OCI-LY3 (cell line): ENCODE results near the gene HPS1.

ENCODE experiments used
- H2AFZ ChIP-seq: fragments of 200-600, 300-600 bp; shearing (Covaris generic); 2 replicates; pipeline ENCODE4 v1.6.0; 2014; ENCODE audit warnings: antibody characterized with exemption, low read depth, low read length
- H3K27ac ChIP-seq: fragments of 200-600, 300-600 bp; sonication (generic); 2 replicates; pipeline ENCODE4 v1.5.1; 2014; ENCODE audit warnings: mild to moderate bottlenecking, low read length, moderate library complexity, mixed read lengths
- H3K27me3 ChIP-seq: fragments of 200-600, 300-600 bp; sonication (generic); 2 replicates; pipeline ENCODE4 v1.6.1; 2014; ENCODE audit warnings: low read depth, low read length, mixed read lengths
- H3K36me3 ChIP-seq: fragments of 200-600, 300-600 bp; sonication (generic); replicated peaks from 2 replicates; pipeline ENCODE3; 2014; ENCODE audit warnings: low read depth, low read length, mixed read lengths
- H3K4me1 ChIP-seq: fragments of 300-600, 200-600 bp; sonication (generic); 2 replicates; pipeline ENCODE4 v1.6.1; 2014; ENCODE audit warnings: low read length, mixed read lengths
- H3K4me2 ChIP-seq: fragments of 200-600, 300-600 bp; sonication (generic); 2 replicates; pipeline ENCODE4 v1.6.1; 2014; ENCODE audit warnings: low read length, mixed read lengths
- H3K4me3 ChIP-seq: fragments of 300-600, 200-600 bp; sonication (generic); 2 replicates; pipeline ENCODE4 v1.5.1; 2014; ENCODE audit warnings: antibody characterized with exemption, mild to moderate bottlenecking, low read length, moderate library complexity
- H3K79me2 ChIP-seq: fragments of 300-600, 200-600 bp; shearing (Covaris generic); 2 replicates; pipeline ENCODE4 v1.6.1; 2014; ENCODE audit warnings: mild to moderate bottlenecking, low read length, mixed read lengths
- H3K9ac ChIP-seq: fragments of 300-600, 200-600 bp; shearing (Covaris generic); 2 replicates; pipeline ENCODE4 v1.6.0; 2014; ENCODE audit warnings: mild to moderate bottlenecking, low read length, moderate library complexity
- H3K9me3 ChIP-seq: fragments of 200-600, 300-600 bp; shearing (Covaris generic); 2 replicates; pipeline ENCODE4 v1.6.1; 2014; ENCODE audit warnings: low read length, mixed read lengths; ENCODE audit not compliant: insufficient read depth
- H4K20me1 ChIP-seq: fragments of 200-600, 300-600 bp; sonication (generic); 2 replicates; pipeline ENCODE4 v1.6.1; 2016; ENCODE audit warnings: low read length, mixed read lengths; ENCODE audit not compliant: insufficient read depth
- EZH2phosphoT487 ChIP-seq: fragments of 200-600 bp; shearing (Covaris generic); IDR thresholded peaks from 2 replicates; pipeline ENCODE4 v1.6.1; 2018; ENCODE audit warnings: antibody characterized with exemption, mixed run types, low read depth
- TF ChIP-seq, protein P1 (sequence below): fragments of 200-600, 300-600 bp; sonication (generic); IDR thresholded peaks from 2 replicates; pipeline ENCODE4 v1.5.1; 2014; ENCODE audit warnings: antibody characterized with exemption, low read length, low read depth

HPS1 gene

DNA sequence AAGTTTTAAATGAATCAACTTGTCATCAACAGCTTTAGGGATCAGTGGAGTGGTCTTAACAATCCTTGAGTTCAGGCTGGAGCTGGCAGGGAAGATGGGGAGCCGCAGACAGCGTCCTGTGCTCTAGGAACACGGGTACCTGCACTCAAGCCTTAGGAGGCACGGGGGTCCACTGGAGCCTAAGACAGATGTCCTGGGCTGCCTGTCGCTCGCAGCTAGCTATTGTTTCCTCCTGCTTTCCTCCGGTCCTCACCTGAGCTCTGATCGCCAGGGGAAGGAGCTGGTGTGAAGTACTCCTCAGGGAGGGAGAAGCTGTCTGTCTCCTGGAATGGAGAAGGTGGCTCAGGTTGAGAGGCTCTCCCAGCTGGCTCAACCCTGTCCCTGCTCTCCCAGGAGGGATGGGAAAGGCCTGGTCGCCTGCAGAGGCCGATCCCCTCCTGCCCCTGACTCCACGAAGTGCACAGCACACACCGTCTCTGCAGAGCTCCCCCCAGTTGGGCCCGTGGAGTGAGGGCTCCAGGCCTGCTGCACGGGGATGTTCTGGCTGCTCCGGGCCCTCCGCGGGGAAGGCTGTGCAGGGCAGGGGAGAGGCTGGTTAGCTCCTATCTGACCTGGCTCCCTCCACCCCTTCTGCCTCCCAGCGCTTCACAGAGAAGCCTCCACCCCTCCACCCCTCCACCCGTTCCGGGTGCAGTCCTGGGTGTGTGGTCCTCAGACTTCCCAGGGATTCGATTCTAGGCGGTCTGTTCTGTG, 17.2 kb downstream of the HPS1 start:
- Histone ChIP-seq H3K27me3 (no peaks in the 10 kb centered on the region), H3K79me2 (no peaks in the 10 kb centered on the region), H3K4me1 (no peaks in the 10 kb centered on the region), H3K27ac (no peak overlapping the region), H3K9ac (no peak overlapping the region), H3K9me3 (no peaks in the 10 kb centered on the region), H3K4me2 (no peak overlapping the region), H3K36me3 (peaks cover 33% of the 10 kb centered on the region), H2AFZ (no peak overlapping the region), H4K20me1 (no peaks in the 10 kb centered on the region), H3K4me3 (no peak overlapping the region)
- TF ChIP-seq, protein P1, sequence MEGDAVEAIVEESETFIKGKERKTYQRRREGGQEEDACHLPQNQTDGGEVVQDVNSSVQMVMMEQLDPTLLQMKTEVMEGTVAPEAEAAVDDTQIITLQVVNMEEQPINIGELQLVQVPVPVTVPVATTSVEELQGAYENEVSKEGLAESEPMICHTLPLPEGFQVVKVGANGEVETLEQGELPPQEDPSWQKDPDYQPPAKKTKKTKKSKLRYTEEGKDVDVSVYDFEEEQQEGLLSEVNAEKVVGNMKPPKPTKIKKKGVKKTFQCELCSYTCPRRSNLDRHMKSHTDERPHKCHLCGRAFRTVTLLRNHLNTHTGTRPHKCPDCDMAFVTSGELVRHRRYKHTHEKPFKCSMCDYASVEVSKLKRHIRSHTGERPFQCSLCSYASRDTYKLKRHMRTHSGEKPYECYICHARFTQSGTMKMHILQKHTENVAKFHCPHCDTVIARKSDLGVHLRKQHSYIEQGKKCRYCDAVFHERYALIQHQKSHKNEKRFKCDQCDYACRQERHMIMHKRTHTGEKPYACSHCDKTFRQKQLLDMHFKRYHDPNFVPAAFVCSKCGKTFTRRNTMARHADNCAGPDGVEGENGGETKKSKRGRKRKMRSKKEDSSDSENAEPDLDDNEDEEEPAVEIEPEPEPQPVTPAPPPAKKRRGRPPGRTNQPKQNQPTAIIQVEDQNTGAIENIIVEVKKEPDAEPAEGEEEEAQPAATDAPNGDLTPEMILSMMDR: no peak
- TF ChIP-seq EZH2phosphoT487: no peak

DNA sequence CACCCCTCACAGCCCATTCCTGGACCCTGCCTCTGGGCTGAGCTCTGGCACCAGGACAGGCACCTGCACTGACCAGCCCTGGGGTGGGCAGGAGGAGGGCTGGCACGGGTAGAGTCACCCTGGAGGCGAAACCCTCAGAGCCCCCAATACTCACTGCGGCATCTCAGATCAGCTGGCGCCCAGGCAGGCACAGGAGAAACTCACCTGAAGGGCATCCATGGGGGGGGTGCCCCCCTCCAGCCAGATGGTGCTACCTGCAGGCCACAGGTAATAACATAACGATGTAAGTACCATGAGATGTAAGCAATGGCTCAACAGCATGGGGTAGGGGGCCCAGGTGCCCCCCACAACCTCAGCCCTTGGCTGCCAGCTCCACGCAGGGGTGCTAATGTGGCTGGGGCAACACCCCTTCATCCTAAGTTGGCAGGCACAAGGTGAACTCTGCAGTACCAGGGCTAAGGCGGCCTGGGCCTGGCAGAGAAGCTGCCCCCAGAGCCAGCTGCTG, 19.7 kb downstream of the HPS1 start:
- H4K20me1 ChIP-seq: no peaks in the 10 kb centered on the region
- H3K27ac ChIP-seq: no peak overlapping the region
- H3K4me3 ChIP-seq: no peak overlapping the region
- H3K36me3 ChIP-seq: peaks cover 12% of the 10 kb centered on the region
- TF ChIP-seq, protein P1: no peak
- TF ChIP-seq EZH2phosphoT487: no peak
- no peaks in the 10 kb centered on the region for H3K9me3 ChIP-seq
- no peaks in the 10 kb centered on the region for H3K27me3 ChIP-seq
- peaks cover 7% of the 10 kb centered on the region for H3K4me1 ChIP-seq
- H2AFZ ChIP-seq: no peak overlapping the region
- no peak overlapping the region for H3K4me2 ChIP-seq
- H3K79me2 ChIP-seq: no peaks in the 10 kb centered on the region
- no peak overlapping the region for H3K9ac ChIP-seq

GRCh38 chr10:98425511-98426352, 21.0 kb downstream of the HPS1 start:
- TF ChIP-seq EZH2phosphoT487: no peak
- TF ChIP-seq, protein P1: peak; percentile 54
- Histone ChIP-seq H3K4me2 (no peak overlapping the region), H2AFZ (no peak overlapping the region), H3K4me3 (no peak overlapping the region), H3K79me2 (no peaks in the 10 kb centered on the region), H3K36me3 (peaks cover under 1% of the 10 kb centered on the region), H3K9me3 (no peaks in the 10 kb centered on the region), H3K9ac (no peak overlapping the region), H3K27ac (no peak overlapping the region), H3K27me3 (no peaks in the 10 kb centered on the region), H4K20me1 (no peaks in the 10 kb centered on the region), H3K4me1 (peaks cover 7% of the 10 kb centered on the region)
